ENCODE data around the gene MEIKIN. TPM values are rescaled to one million over a fixed set of nuclear protein-coding genes. Genes with fewer than 3 reads are reported as not detected.
A peak's percentile ranks its signal among the peaks of the same experiment; 100 is the strongest.

Gene MEIKIN
- total RNA-seq, 1 donor from 2014 or later = not detected

- no peaks in the 10 kb centered on the region for H3K36me3 ChIP-seq
- Mint-ChIP-seq H3K4me3 (peak overlapping the region; percentile 24), H3K9me3 (no peaks in the 10 kb centered on the region), H3K27me3 (ENCODE audit: insufficient read depth, low read depth) (peaks cover under 1% of the 10 kb centered on the region), H3K4me1 (peaks cover 39% of the 10 kb centered on the region), H3K36me3 (no peaks in the 10 kb centered on the region), H3K27ac (peak overlapping the region; percentile 83)
- no peaks in the 10 kb centered on the region for H3K79me2 ChIP-seq (ENCODE audit: low read depth)
- H3K27me3 ChIP-seq = no peaks in the 10 kb centered on the region
- H3K4me3 ChIP-seq = no peak overlapping the region
- TF ChIP-seq EZH2phosphoT487 (IDR thresholded peaks at IDR 0.05) = no peak
- TF ChIP-seq EZH2 (IDR thresholded peaks at IDR 0.05) = no peak
- TF ChIP-seq CTCF (IDR thresholded peaks at IDR 0.05) = no peak
- no peaks in the 10 kb centered on the region for H4K20me1 ChIP-seq (ENCODE audit: low read depth)
- no peak for DNase-seq (ENCODE audit: low spot score)
- no peak overlapping the region for H3K27ac ChIP-seq
- H3K9ac ChIP-seq = no peak overlapping the region
- no peaks in the 10 kb centered on the region for H3K4me1 ChIP-seq
- no peak overlapping the region for H3K4me2 ChIP-seq
- H3K9me3 ChIP-seq (ENCODE audit: low read depth) = no peaks in the 10 kb centered on the region
- no peaks in the 10 kb centered on the region for H3F3A ChIP-seq (ENCODE audit: low read depth)
- H2AFZ ChIP-seq (replicated peaks) = peak overlapping the region; percentile 31
Measured at GRCh38 chr5:131957721-131958441, 12.4 kb upstream of the MEIKIN start.

- no peaks in the 10 kb centered on the region for H3K27me3 Mint-ChIP-seq (ENCODE audit: insufficient read depth, low read depth)
- Histone ChIP-seq H3K36me3 (no peaks in the 10 kb centered on the region), H3K9ac (no peak overlapping the region), H2AFZ (replicated peaks) (no peak overlapping the region), H3K9me3 (ENCODE audit: low read depth) (no peaks in the 10 kb centered on the region), H3K27ac (no peak overlapping the region), H3K79me2 (ENCODE audit: low read depth) (no peaks in the 10 kb centered on the region), H3K4me2 (no peak overlapping the region), H4K20me1 (ENCODE audit: low read depth) (no peaks in the 10 kb centered on the region), H3K27me3 (no peaks in the 10 kb centered on the region), H3K4me3 (no peak overlapping the region), H3F3A (ENCODE audit: low read depth) (no peaks in the 10 kb centered on the region), H3K4me1 (no peaks in the 10 kb centered on the region)
- H3K4me1 Mint-ChIP-seq = peaks cover 20% of the 10 kb centered on the region
- H3K36me3 Mint-ChIP-seq = no peaks in the 10 kb centered on the region
- no peak overlapping the region for H3K4me3 Mint-ChIP-seq
- no peaks in the 10 kb centered on the region for H3K9me3 Mint-ChIP-seq
- DNase-seq (ENCODE audit: low spot score) = no peak
- TF ChIP-seq EZH2 (IDR thresholded peaks at IDR 0.05) (no peak), EZH2phosphoT487 (IDR thresholded peaks at IDR 0.05) (no peak), CTCF (IDR thresholded peaks at IDR 0.05) (no peak)
- no peak overlapping the region for H3K27ac Mint-ChIP-seq
Measured at GRCh38 chr5:131953969-131954368, 8.5 kb upstream of the MEIKIN start.

DNA sequence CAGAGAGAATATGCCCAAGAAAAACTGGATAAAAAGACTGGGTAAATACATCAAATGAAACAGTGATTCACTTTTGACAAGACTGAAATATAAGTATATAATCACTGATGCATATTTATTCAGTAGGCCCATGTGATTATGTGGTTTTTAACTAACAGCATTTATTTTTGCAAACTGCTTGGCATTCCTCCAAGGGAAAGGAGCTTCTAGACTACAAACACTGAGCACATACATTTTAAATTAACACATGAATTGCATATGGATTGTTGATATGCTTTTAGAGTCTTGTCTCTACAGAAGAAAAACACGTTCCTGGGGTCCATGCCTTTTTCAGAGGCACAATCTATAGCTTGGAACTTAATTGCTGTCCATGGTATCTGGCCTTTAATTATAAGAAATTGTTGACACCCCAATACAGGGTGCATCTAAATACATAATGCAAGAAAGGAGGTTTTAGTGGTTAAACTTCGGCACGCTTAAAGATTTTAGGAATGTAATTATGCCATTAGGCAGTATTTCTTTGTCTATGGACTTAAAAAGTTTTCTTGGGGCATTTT is 6.9 kb upstream of the MEIKIN start:
- H3K79me2 ChIP-seq (ENCODE audit: low read depth) = no peaks in the 10 kb centered on the region
- no peaks in the 10 kb centered on the region for H3K4me1 ChIP-seq
- no peaks in the 10 kb centered on the region for H3K27me3 ChIP-seq
- no peak overlapping the region for H3K4me3 ChIP-seq
- no peak overlapping the region for H2AFZ ChIP-seq (replicated peaks)
- H3F3A ChIP-seq (ENCODE audit: low read depth) = no peaks in the 10 kb centered on the region
- Mint-ChIP-seq H3K27ac (no peak overlapping the region), H3K4me3 (no peak overlapping the region), H3K4me1 (peaks cover 9% of the 10 kb centered on the region), H3K9me3 (no peaks in the 10 kb centered on the region), H3K27me3 (ENCODE audit: insufficient read depth, low read depth) (no peaks in the 10 kb centered on the region), H3K36me3 (no peaks in the 10 kb centered on the region)
- no peaks in the 10 kb centered on the region for H3K36me3 ChIP-seq
- H3K27ac ChIP-seq = no peak overlapping the region
- H3K9me3 ChIP-seq (ENCODE audit: low read depth) = no peaks in the 10 kb centered on the region
- no peaks in the 10 kb centered on the region for H4K20me1 ChIP-seq (ENCODE audit: low read depth)
- H3K9ac ChIP-seq = no peak overlapping the region
- DNase-seq (ENCODE audit: low spot score) = no peak
- no peak overlapping the region for H3K4me2 ChIP-seq
- no peak for TF ChIP-seq EZH2 (IDR thresholded peaks at IDR 0.05)
- TF ChIP-seq CTCF (IDR thresholded peaks at IDR 0.05) = no peak
- TF ChIP-seq EZH2phosphoT487 (IDR thresholded peaks at IDR 0.05) = no peak
